Measurements from ENCODE around the gene AZI2. TPM values are rescaled to one million over a fixed set of nuclear protein-coding genes. Genes with fewer than 3 reads are reported as not detected.

Gene AZI2
- total RNA-seq, 1 experiment from 2014 or later = 51.6 TPM

DNA sequence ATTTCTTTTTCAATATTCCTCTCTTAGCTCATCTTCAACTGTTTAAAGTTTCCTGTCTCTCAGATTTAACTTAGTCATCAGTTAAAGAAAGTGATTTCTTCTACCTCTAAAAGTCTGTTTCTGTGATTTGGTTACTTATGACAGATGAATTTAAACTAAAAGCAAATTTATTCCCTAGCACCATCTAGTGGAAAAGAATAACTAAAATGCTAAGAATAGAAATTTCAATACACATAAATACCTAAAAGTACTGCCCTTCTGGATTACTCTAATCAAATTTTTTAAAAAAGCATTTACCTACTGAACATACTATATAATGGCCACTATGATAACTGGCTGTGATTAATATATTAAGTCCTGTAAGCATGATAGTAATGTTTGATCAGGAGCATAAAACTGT, 14.1 kb downstream of the AZI2 start:
- Histone ChIP-seq H3K27me3 (ENCODE audit: insufficient read depth, low read length) (no peaks in the 10 kb centered on the region), H3K4me2 (ENCODE audit: low read length) (no peak overlapping the region), H3K36me3 (ENCODE audit: control insufficient read depth in 1 of 2, insufficient read depth in 2 of 2, low read length in 2 of 2) (peaks cover 7 to 22% of the 10 kb centered on the region in 2 experiments; a peak in 3 of 4 replicates), H2AFZ (ENCODE audit: low read depth, low read length, poor library complexity, severe bottlenecking) (no peak overlapping the region), H3K9me3 (ENCODE audit: control insufficient read depth in 1 of 2, insufficient read depth in 1 of 2, low read depth in 1 of 2, low read length in 2 of 2) (no peaks in the 10 kb centered on the region), H3K4me3 (replicated peaks in 1 of 2; ENCODE audit: low read depth in 1 of 2, low read length in 2 of 2) (no peak overlapping the region), H3K9me2 (ENCODE audit: insufficient read depth) (no peaks in the 10 kb centered on the region), H3K27ac (ENCODE audit: low read depth, low read length) (no peak overlapping the region), H4K20me1 (ENCODE audit: insufficient read depth) (no peaks in the 10 kb centered on the region), H3K79me2 (ENCODE audit: insufficient read depth, low read length) (no peaks in the 10 kb centered on the region), H3K9ac (ENCODE audit: low read length) (no peak overlapping the region), H3K4me1 (ENCODE audit: control insufficient read depth in 1 of 2, insufficient read depth in 2 of 2, low read length in 2 of 2) (no peaks in the 10 kb centered on the region)
- BruUV-seq (replicated peaks) = no TSS peak
- ATAC-seq (no peak), DNase-seq (ENCODE audit: low read depth, low spot score) (no peak)
- RAD21 ChIA-PET (ENCODE audit: low non-redundant PET in 1 of 2, low total read pairs in 2 of 2, uncharacterized antibody in 2 of 2, unreplicated experiment in 2 of 2) = no interaction called here
- POLR2A ChIA-PET = no interaction called here
- TF ChIP-seq, protein P1, sequence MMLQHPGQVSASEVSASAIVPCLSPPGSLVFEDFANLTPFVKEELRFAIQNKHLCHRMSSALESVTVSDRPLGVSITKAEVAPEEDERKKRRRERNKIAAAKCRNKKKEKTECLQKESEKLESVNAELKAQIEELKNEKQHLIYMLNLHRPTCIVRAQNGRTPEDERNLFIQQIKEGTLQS (IDR thresholded peaks at IDR 0.05) = no peak
- peak; percentile 25; the same call in 1 of the 2 replicates for TF ChIP-seq RAD21 (IDR thresholded peaks at IDR 0.05; ENCODE audit: low read depth)
- TF ChIP-seq, protein P2, sequence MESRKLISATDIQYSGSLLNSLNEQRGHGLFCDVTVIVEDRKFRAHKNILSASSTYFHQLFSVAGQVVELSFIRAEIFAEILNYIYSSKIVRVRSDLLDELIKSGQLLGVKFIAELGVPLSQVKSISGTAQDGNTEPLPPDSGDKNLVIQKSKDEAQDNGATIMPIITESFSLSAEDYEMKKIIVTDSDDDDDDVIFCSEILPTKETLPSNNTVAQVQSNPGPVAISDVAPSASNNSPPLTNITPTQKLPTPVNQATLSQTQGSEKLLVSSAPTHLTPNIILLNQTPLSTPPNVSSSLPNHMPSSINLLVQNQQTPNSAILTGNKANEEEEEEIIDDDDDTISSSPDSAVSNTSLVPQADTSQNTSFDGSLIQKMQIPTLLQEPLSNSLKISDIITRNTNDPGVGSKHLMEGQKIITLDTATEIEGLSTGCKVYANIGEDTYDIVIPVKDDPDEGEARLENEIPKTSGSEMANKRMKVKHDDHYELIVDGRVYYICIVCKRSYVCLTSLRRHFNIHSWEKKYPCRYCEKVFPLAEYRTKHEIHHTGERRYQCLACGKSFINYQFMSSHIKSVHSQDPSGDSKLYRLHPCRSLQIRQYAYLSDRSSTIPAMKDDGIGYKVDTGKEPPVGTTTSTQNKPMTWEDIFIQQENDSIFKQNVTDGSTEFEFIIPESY (IDR thresholded peaks at IDR 0.05; ENCODE audit: extremely low read depth, insufficient replicate concordance, low read length) = no peak
- TF ChIP-seq JUND (IDR thresholded peaks at IDR 0.05) = no peak
- no peak for TF ChIP-seq ELF1 (IDR thresholded peaks at IDR 0.05; ENCODE audit: borderline replicate concordance, low read depth)
- TF ChIP-seq FOSL1 (IDR thresholded peaks at IDR 0.05; ENCODE audit: low read depth) = no peak
- TF ChIP-seq TCF7L2 (IDR thresholded peaks at IDR 0.05; ENCODE audit: borderline replicate concordance, extremely low read depth, insufficient read depth, insufficient read length) = no peak
- peak; percentile 3 to 42 (median 7); a peak in 3 of 6 replicates for TF ChIP-seq CTCF (IDR thresholded peaks at IDR 0.05 in 2 of 3, conservative IDR thresholded peaks at IDR 0.05 in 1 of 3; ENCODE audit: borderline replicate concordance in 1 of 3, insufficient read depth in 1 of 3, low read depth in 2 of 3, low read length in 2 of 3)
- TF ChIP-seq CEBPB (IDR thresholded peaks at IDR 0.05; ENCODE audit: low read depth) = no peak
- TF ChIP-seq SP1 (IDR thresholded peaks at IDR 0.05; ENCODE audit: low read depth) = no peak
- TF ChIP-seq SIN3A (IDR thresholded peaks at IDR 0.05; ENCODE audit: low read depth) = no peak
- no peak for TF ChIP-seq ZFX (IDR thresholded peaks at IDR 0.05)
- CTCF ChIA-PET = interaction anchor here (1.6 kb wide), 1 partner anchor 623 kb away, joined by 4 read pairs; no protein-coding TSS in a partner anchor
- intact Hi-C loops (cut with micrococcal nuclease) = no loop called here
